ENCODE data around the gene ROBO2.

Gene ROBO2

DNA sequence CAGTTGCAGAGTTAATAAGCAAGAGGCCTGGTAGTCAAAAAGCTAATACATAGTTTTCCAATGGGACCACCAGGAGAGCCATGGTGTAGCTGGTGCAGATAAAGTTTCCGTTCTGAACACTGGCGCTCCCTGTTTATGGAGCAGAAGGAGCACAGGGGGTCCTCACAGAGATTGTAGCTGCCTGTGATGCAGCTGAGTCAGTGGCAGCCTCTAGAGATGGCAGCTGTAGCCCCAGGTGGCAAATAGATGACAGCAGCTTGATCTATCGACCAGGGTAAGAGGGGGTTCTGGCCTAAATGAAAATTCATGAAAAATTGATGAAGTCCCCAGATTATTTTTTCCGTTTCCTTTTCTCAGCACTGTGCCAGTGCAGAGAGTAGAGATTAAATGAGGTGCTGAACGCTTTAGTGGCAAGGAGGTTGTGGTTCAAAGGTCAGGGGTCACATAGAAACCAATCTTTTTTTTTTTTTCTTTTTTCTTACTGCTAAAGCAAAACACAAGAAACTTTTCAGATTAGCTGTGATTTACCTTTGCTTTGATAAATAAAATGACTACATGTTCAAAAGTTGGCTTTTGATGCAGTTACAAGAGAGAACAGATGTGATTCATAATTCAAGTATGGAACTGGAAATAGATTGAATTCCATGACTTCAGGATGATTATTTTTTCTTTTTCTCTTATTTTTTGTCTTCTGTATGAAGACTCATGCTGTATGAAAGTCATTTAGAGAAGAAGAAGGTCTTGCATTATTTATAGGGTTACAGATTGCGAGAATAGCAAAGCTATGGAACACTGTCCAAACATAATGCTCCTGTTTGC lies 63.3 kb downstream of the ROBO2 start:
- no peak for DNase-seq (ENCODE audit: low spot score)

- DNase-seq (ENCODE audit: low spot score) = no peak
Observed at GRCh38 chr3:77122652-77123051, 82.8 kb downstream of the ROBO2 start.

DNA sequence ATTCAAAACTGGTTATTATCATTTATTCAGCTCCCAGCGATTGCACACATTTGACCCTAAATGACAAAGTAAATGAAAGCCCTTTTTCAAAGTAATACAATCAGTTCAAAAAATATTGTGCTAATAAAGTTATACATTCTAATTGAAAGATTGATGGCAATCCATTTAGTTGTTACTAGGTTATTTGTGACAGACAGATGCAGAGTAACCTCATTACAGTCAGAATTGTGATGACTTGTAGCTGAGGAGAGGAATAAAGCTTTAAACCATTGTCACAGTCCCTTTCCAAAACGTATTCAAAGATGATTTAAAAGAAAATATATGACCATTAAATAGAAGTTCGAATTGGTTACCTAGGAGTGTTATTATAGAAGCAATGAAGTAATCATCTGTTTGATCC lies 86.1 kb downstream of the ROBO2 start:
- no peak for DNase-seq (ENCODE audit: low spot score)

GRCh38 chr3:77134769-77135168 lies 94.9 kb downstream of the ROBO2 start:
- DNase-seq (ENCODE audit: low spot score) = no peak

DNA sequence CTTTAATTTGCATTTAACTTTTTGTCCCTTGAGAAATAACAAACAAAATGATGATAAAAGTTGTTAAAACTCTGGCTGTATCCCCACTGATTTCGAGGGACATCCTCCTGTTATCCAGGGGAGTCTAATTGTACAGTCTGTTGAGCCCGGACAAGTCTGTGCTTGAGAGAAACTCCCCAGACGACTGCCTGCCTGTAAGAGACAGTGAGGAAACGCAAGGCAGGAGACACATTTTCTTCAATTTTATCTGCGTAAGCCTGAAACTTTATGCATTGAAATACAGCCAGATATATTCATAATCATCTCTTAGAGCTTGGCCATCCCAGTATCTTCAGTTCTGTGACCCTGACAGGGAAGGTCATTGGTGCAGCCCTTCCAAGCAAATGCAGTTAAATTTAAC lies 97.7 kb downstream of the ROBO2 start:
- no peak for DNase-seq (ENCODE audit: low spot score)

- no peak for DNase-seq (ENCODE audit: low spot score)
Observed at GRCh38 chr3:77139624-77140023, 99.7 kb downstream of the ROBO2 start.

DNA sequence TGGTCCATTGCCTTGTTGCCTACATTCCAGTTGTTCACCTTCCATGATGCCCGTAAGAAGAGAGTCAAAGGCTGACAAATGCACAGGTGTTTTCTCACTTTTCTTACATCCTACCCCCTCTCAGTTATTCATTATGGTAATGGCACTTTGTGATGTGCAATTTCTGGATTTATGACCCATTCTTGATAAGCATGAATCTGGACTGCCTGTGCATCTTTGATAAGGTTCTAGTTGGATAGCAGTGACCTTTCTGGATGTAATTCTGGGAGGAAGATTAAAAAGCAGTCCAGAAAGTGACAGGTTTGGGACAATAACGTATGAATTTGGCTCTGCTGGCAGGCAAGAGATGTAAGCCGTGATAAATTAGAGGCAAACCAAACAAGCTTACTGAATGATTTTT lies 101.5 kb downstream of the ROBO2 start:
- no peak for DNase-seq (ENCODE audit: low spot score)

- DNase-seq (ENCODE audit: low spot score) = no peak
Observed at GRCh38 chr3:77142578-77142977, 102.7 kb downstream of the ROBO2 start.

DNA sequence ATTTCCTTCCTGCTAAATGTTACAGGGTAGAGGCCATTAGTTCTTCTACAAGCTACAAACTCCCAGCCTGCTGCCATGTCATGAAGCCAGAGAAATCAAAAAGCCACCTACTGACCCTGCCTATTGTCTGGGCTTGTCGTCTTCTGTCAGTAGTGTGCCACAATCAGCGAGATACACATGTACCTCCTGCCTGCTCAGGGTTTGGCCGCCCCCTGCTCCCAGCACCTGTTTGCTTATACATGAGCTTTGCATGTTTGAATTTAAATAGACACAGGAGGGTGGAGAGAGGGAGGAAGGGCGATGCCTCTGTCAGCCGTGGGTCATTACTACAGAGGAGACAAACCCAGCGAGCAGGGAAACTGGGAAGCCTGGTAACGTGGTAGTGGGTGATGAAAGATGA lies 106.1 kb downstream of the ROBO2 start:
- no peak for DNase-seq (ENCODE audit: low spot score)

DNA sequence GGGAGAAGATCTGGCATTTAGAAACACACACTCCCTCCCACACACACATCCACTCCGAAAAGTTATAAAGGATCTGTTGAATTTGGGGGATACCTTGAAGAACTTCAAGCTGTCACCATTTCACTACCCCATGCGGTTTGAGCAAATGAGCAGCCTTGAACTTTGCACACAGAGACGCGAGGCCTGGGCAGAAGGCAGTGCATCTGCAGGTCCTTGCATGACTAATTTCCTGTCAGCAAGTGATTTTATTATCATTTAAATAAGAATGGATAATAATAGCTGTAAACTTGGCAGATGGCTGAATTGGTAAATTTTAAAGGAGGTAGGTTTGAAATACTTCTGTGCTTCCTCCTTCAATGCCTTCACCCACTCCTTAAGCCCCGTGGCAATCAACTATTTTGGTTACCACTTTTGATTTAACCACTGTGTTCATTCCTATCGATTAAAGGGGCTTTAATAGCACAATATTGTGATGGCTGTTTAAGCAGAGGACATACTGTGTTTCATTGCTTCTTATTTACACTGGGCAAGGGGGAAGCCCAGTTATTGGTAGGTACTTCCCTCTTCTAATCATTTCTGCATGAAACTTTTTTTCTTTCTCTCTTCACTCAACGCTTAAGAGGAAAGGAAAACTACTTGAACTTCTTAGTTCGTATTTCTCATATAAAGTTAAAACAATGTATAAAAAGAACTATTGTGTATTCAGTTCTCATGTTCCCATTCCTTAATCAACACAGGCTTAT lies 108.1 kb downstream of the ROBO2 start:
- DNase-seq (ENCODE audit: low spot score) = no peak

DNA sequence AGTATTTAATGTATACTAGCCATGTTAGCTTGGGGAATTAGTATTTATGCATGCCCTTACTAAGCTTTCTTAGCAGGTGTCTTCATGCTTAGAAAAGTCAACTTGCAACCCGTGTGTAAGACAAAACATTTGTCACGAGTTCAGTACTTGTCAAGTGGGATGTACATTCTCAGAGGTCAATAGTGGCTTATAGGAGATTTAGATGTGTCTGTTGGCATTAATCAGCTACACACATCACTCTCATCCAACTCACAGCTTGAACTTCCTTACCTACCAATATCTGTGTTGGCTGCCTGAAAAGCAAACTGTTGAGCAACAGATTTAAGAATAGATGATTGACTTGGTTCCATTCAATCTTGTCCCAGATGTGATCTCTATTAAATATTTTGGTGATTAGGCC lies 109.5 kb downstream of the ROBO2 start:
- no peak for DNase-seq (ENCODE audit: low spot score)

- no peak for DNase-seq (ENCODE audit: low spot score)
Observed at GRCh38 chr3:77150028-77150427, 110.1 kb downstream of the ROBO2 start.

DNA sequence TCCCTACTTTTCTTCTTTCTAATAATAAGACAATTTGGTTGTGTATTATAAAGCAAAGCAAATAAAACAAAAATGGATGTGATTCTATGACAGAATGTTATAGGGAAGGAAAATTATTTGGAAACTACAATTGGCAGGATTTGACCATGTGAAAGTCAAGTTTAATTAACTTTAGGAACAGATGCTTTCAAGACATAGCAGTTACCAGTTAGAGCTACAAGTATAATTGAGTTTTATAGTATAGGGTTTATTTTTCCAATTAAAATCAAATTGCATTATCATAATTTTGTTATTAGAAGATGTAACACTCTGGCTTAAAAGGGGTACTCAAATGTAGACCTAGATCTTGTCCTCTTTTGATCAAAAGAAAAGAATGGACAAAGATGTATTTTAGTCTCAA lies 110.9 kb downstream of the ROBO2 start:
- DNase-seq (ENCODE audit: low spot score) = no peak

- no peak for DNase-seq (ENCODE audit: low spot score)
Observed at GRCh38 chr3:77158730-77159581, 119.1 kb downstream of the ROBO2 start.

- no peak for DNase-seq (ENCODE audit: low spot score)
Observed at GRCh38 chr3:77160931-77161497, 121.1 kb downstream of the ROBO2 start.

DNA sequence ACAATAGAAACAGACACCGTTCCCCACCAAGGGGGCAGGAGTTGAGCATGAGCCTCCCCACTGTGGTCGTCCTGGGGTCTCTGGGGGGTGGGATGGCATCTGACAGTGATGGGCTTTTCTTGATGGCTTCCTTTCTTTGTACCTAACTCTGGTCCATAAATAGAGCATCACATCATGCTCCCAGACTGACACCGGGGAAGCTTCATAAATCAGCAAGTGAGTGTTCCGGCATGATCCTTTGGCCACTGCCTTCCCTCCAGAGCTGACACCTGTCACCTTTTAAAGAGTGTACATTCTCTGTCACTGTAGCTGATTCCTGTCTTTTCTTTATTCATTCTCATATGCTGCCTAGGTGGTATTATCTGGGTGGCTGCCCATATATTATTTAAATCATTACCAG lies 129.9 kb downstream of the ROBO2 start:
- DNase-seq (ENCODE audit: low spot score) = no peak

DNA sequence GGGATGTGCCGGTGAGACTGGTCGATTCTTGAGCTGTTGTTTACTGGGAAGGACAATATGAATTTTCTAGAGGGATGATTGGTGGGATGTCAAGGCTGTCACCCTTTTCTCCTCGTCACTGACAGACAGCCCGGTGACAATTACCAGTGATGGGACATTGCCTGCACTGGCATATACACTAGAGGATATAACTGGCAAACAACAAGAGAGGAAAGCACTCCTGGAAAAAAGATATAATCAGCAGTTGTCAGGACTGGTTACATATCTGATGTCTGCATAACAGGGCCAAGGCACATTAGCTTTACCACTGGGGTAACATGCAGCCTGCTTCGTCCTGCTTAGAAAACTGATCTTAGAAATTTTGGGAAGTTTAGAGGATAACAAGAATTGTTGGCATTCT lies 131.1 kb downstream of the ROBO2 start:
- no peak for DNase-seq (ENCODE audit: low spot score)

DNA sequence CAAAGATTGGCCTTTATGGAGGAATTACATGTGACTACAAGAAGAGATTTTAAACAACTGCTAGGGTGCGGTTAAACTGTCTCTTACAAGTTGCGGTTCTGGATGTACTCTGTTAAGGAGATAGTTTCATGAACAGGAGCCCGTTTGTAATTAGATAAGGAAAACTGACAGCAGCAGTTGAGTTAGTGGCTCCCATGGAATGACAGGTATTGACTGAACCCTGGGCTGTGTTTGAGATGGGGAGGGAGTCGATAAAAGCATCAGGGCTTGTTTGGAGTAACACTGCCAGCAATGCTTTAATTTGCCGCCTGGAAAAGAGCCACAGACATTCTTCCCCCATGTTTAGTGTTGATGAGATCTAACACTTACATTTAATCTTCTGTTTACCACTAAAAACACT lies 139.9 kb downstream of the ROBO2 start:
- DNase-seq (ENCODE audit: low spot score) = no peak

DNA sequence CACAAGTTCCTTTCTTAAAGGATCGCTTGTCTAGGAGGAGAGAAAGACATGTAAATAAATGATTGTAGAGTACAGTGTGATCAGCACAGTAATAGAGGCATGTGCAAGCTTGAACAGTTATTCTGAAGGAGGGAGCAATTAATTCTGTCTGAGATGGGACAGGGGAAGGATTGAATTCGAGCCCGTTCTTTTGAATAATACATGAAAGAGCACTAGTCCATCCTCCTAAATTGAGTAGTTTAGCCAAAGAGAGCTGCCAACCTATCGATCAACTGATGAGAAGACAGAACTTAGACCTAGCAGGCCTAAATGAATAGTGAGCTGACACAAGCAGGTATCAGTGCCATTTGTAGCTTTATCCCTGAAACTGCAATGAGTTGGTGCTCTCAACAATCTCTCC lies 142.4 kb downstream of the ROBO2 start:
- no peak for DNase-seq (ENCODE audit: low spot score)

DNA sequence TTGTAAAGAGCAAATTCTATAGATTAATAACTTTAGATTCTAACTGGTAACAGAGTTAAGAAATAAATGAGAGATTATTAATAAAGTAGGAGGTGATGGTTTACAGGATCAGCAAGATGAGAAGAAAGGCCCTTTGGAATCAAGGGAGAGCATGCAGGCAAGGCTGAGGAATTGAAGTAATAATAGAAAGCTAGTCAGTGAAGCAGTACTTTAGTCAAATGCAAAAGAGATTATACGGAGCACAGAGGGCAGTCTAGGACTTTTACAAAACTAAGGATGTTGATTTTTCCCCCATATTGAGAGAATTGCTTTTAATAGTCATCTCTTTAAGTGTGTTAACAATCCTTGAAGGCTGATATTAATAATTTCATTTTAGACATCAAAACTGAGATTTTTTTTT lies 146.4 kb downstream of the ROBO2 start:
- no peak for DNase-seq (ENCODE audit: low spot score)

DNA sequence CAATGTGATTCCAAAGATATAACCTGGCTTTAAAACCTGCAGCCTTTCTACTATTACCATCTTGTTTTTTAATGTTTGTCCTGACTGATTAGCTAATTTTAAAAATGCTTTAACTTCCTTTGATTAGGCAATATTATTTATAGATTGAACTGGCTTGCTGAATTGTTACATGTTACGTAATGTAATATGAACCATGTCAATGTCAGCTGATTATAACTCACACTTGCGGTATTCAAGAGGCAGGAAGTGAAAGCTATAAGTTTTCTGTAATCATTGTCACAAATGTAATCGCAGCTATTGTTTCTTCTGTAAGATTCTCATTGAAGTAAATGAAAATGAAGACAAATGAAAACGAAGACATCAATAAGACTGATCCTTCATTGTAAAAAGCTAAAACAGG lies 146.8 kb downstream of the ROBO2 start:
- peak; percentile 5 for DNase-seq (ENCODE audit: low spot score)

GRCh38 chr3:77188210-77188609 lies 148.3 kb downstream of the ROBO2 start:
- DNase-seq (ENCODE audit: low spot score) = no peak

Measured in GM03348 (cell line).